Liver (tissue), 9 donors: ENCODE data around the gene CPZ. TPM values are rescaled to one million over a fixed set of nuclear protein-coding genes. Genes with fewer than 3 reads are reported as not detected.

Experiments
- DNase-seq: peaks from one replicate; pipeline ENCODE4 v3.0.0-alpha.2; 2017; ENCODE audit warnings: low spot score
- H3K27ac ChIP-seq, 2 donors: one replicate each; pipeline ENCODE4 v1.7.0; 2013; ENCODE audit warnings: inconsistent platforms in 2 of 2, low read length in 2 of 2, control low read depth in 1 of 2, low read depth in 1 of 2, mild to moderate bottlenecking in 1 of 2
- H3K27me3 ChIP-seq, 4 donors: one replicate each; pipeline versions ENCODE4 v1.6.1 to v1.7.0; 2013; ENCODE audit warnings: low read length in 3 of 4, inconsistent platforms in 1 of 4, mild to moderate bottlenecking in 1 of 4, moderate library complexity in 1 of 4; ENCODE audit not compliant: control insufficient read depth in 4 of 4, insufficient read depth in 4 of 4
- H3K36me3 ChIP-seq, 4 donors: one replicate each; pipeline versions ENCODE4 v1.6.1 to v1.7.0; 2013; ENCODE audit warnings: low read length in 3 of 4, mild to moderate bottlenecking in 3 of 4, low read depth in 1 of 4, moderate library complexity in 1 of 4; ENCODE audit not compliant: control insufficient read depth in 4 of 4, insufficient read depth in 3 of 4
- H3K4me1 ChIP-seq, 4 donors: one replicate each; pipeline versions ENCODE4 v1.6.1 to v1.7.0; 2013; ENCODE audit warnings: low read length in 3 of 4, mild to moderate bottlenecking in 3 of 4, moderate library complexity in 1 of 4; ENCODE audit not compliant: control insufficient read depth in 4 of 4, insufficient read depth in 4 of 4
- H3K4me3 ChIP-seq, 3 donors: one replicate each; pipeline versions ENCODE4 v1.6.1 to v1.7.0; 2013; ENCODE audit warnings: low read length in 3 of 3, control low read depth in 1 of 3, low read depth in 1 of 3, mild to moderate bottlenecking in 1 of 3
- H3K9ac ChIP-seq, 2 donors: one replicate each; pipeline ENCODE4 v1.7.0; 2013; ENCODE audit warnings: low read length in 2 of 2, mild to moderate bottlenecking in 2 of 2, moderate library complexity in 2 of 2, control low read depth in 1 of 2, low read depth in 1 of 2
- H3K9me3 ChIP-seq, 4 donors: one replicate each; pipeline versions ENCODE4 v1.6.1 to v1.7.0; 2013; ENCODE audit warnings: low read length in 3 of 4; ENCODE audit not compliant: control insufficient read depth in 4 of 4
- EGR1 ChIP-seq, 2 donors: IDR thresholded peaks; 2 replicates each; pipeline ENCODE4 v1.6.1; 2016 to 2018; ENCODE audit warnings: antibody characterized with exemption in 2 of 2, low read depth in 2 of 2
- FOXA2 ChIP-seq: IDR thresholded peaks from 2 replicates; pipeline ENCODE4 v1.6.1; 2016; ENCODE audit warnings: antibody characterized with exemption
- GABPA ChIP-seq, 2 donors: IDR thresholded peaks in 1 of 2; conservative IDR thresholded peaks in 1 of 2; 2 replicates each; pipeline ENCODE4 v1.6.1; 2016; ENCODE audit warnings: antibody characterized with exemption in 2 of 2, mild to moderate bottlenecking in 1 of 2, moderate library complexity in 1 of 2
- HNF4G ChIP-seq: IDR thresholded peaks from 2 replicates; pipeline ENCODE4 v1.6.1; 2016; ENCODE audit warnings: antibody characterized with exemption
- NR2F2 ChIP-seq: IDR thresholded peaks from 2 replicates; pipeline ENCODE4 v1.6.1; 2016; ENCODE audit warnings: antibody characterized with exemption
- RAD21 ChIP-seq, 2 donors: IDR thresholded peaks; 2 replicates each; pipeline ENCODE4 v1.6.1; 2016; ENCODE audit warnings: antibody characterized with exemption in 2 of 2, mild to moderate bottlenecking in 2 of 2
- RXRA ChIP-seq, 2 donors: IDR thresholded peaks; 2 replicates each; pipeline ENCODE4 v1.6.1; 2017 to 2018; ENCODE audit warnings: antibody characterized with exemption in 2 of 2, mild to moderate bottlenecking in 1 of 2
- TAF1 ChIP-seq: conservative IDR thresholded peaks from 2 replicates; pipeline ENCODE4 v1.6.1; 2016; ENCODE audit warnings: antibody characterized with exemption, mild to moderate bottlenecking
- YY1 ChIP-seq: IDR thresholded peaks from 2 replicates; pipeline ENCODE4 v1.6.1; 2016; ENCODE audit warnings: antibody characterized with exemption, mild to moderate bottlenecking
- WGBS: extraction: QIAGEN DNeasy Blood & Tissue Kit; methylation state at CpG from one replicate; pipeline ENCODE4 v1.1.7; 2013; 5-methylcytosine and 5-hydroxymethylcytosine counted together
- polyA plus RNA-seq, 2 donors: library from polyadenylated mRNA; stranded (reverse) in 1 of 2; unstranded in 1 of 2; fragments of 200-250 nt in 1 of 2; fragments of >200 nt in 1 of 2; fragmentation: Nextera tagmentation in 1 of 2; extraction: Ambion mirVana in 1 of 2; gene quantifications; one replicate each; pipeline versions ENCODE4 v1.2.1 to v1.2.3, GENCODE V29; 2013 to 2015
- total RNA-seq, 2 donors: library from RNA; depleted of rRNA; stranded (reverse); fragments of >200 nt; gene quantifications; one replicate each; pipeline ENCODE4 v1.2.3, GENCODE V29; 2014
- TF ChIP-seq, protein P1 (sequence below): fragments of 150-350 bp; IDR thresholded peaks from 2 replicates; pipeline ENCODE4 v1.5.1; 2017; ENCODE audit warnings: improper control_type of control experiment, low read depth, low read length; ENCODE audit not compliant: missing input control
- TF ChIP-seq, protein P2 (sequence below): IDR thresholded peaks from 2 replicates; pipeline ENCODE4 v1.6.1; 2016; ENCODE audit warnings: antibody characterized with exemption, mild to moderate bottlenecking
- TF ChIP-seq, protein P3 (sequence below): IDR thresholded peaks from 2 replicates; pipeline ENCODE4 v1.6.1; 2016; ENCODE audit warnings: antibody characterized with exemption
- TF ChIP-seq, protein P4 (sequence below): IDR thresholded peaks from 2 replicates; pipeline ENCODE4 v1.6.1; 2016; ENCODE audit warnings: antibody characterized with exemption
- donor health status: healthy.
- donor health status: healthy.
- donor health status: healthy.
- donor health status: healthy.
- donor health status: healthy.

The CPZ gene
- total and polyA plus RNA-seq, 4 donors, result 0.51 to 1.8 (median 1.4) TPM

DNA sequence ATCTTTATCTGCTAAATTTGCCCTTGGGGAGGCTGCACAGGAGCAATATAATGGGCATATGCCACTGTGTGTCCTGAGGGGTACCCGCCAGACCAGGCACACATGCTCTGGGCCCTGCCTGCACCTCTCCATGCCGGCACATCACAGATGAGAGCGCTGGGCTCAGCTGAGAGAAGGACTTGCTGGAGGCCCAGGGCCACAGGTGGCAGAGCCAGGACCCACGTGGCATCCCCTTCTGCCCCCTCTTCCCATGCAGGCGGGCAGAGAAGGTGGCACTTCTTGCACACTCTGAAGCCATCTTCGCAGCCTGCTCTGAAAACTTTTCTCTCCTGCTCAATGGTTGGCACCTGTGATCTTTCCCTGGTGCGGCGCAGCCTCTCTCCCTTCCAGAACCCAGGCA is 20.1 kb downstream of the CPZ start:
- Histone ChIP-seq H3K4me1 (no peaks in the 10 kb centered on the region), H3K4me3 (no peak overlapping the region), H3K9ac (no peak overlapping the region), H3K27me3 (no peaks in the 10 kb centered on the region), H3K9me3 (no peaks in the 10 kb centered on the region), H3K27ac (no peak overlapping the region), H3K36me3 (no peaks in the 10 kb centered on the region)
- TF ChIP-seq YY1, result no peak
- TF ChIP-seq RXRA (IDR thresholded peaks at IDR 0.05), result no peak
- TF ChIP-seq, protein P1, sequence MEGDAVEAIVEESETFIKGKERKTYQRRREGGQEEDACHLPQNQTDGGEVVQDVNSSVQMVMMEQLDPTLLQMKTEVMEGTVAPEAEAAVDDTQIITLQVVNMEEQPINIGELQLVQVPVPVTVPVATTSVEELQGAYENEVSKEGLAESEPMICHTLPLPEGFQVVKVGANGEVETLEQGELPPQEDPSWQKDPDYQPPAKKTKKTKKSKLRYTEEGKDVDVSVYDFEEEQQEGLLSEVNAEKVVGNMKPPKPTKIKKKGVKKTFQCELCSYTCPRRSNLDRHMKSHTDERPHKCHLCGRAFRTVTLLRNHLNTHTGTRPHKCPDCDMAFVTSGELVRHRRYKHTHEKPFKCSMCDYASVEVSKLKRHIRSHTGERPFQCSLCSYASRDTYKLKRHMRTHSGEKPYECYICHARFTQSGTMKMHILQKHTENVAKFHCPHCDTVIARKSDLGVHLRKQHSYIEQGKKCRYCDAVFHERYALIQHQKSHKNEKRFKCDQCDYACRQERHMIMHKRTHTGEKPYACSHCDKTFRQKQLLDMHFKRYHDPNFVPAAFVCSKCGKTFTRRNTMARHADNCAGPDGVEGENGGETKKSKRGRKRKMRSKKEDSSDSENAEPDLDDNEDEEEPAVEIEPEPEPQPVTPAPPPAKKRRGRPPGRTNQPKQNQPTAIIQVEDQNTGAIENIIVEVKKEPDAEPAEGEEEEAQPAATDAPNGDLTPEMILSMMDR, result no peak
- WGBS, result 89% methylated on average over 8 of the region's 8 CpGs
- DNase-seq, result no peak

DNA sequence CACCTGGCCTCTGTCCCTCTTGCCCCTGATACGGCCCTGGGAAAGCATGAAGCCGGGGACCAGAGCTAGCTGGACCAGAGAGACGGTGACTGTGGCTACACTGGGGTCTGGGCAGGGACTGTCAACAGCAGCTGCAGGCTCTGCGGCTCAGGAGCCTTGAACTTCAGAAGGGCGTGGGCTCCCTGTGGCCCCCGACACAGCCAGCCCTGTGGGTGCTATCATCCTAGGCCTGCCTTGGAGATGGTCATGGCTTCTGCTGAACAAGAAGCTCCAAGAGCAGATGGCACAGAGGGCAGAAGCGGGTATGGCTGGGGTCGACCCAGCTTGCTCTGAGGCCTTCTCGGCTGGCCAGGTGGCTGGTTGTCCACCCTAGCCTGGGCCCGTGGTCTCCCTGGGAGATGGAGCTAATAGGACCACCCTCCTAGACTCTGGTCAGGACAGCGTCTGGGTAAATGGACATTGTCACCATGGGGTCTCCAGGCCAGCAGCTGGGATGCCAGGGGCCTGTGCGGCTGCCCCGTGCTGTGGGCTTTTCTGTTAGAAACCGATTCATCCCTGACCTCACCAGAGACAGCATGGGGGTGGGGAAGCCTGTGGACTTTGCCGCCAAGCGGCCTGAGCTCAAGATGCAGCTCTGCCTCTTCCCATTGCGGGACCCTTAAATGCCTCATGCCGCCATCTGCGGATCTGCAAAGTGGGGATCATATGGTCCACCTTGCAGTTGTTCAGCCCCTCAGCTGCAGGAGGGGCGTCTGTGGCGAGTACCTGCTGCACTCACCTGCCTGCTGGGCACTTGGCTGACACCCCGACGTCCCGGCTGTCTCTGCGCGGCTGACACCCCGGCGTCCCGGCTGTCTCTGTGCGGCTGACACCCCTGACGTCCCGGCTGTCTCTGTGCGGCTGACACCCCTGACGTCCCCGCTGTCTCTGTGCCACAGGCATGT is 21.1 kb downstream of the CPZ start:
- H3K4me1 ChIP-seq, result no peaks in the 10 kb centered on the region
- H3K27me3 ChIP-seq, result no peaks in the 10 kb centered on the region
- H3K27ac ChIP-seq, result no peak overlapping the region
- H3K4me3 ChIP-seq, result no peak overlapping the region
- 90% methylated on average over 35 of the region's 35 CpGs for WGBS
- H3K9ac ChIP-seq, result no peak overlapping the region
- H3K36me3 ChIP-seq, result no peaks in the 10 kb centered on the region
- no peaks in the 10 kb centered on the region for H3K9me3 ChIP-seq
- TF ChIP-seq RAD21 (IDR thresholded peaks at IDR 0.05) (no peak), NR2F2 (no peak), EGR1 (IDR thresholded peaks at IDR 0.05; ENCODE audit: low read depth in 2 of 2) (no peak), GABPA (IDR thresholded peaks at IDR 0.05 in 1 of 2, conservative IDR thresholded peaks at IDR 0.05 in 1 of 2) (no peak), HNF4G (no peak), YY1 (no peak), TAF1 (no peak), RXRA (IDR thresholded peaks at IDR 0.05) (no peak), FOXA2 (no peak)
- TF ChIP-seq, protein P2, sequence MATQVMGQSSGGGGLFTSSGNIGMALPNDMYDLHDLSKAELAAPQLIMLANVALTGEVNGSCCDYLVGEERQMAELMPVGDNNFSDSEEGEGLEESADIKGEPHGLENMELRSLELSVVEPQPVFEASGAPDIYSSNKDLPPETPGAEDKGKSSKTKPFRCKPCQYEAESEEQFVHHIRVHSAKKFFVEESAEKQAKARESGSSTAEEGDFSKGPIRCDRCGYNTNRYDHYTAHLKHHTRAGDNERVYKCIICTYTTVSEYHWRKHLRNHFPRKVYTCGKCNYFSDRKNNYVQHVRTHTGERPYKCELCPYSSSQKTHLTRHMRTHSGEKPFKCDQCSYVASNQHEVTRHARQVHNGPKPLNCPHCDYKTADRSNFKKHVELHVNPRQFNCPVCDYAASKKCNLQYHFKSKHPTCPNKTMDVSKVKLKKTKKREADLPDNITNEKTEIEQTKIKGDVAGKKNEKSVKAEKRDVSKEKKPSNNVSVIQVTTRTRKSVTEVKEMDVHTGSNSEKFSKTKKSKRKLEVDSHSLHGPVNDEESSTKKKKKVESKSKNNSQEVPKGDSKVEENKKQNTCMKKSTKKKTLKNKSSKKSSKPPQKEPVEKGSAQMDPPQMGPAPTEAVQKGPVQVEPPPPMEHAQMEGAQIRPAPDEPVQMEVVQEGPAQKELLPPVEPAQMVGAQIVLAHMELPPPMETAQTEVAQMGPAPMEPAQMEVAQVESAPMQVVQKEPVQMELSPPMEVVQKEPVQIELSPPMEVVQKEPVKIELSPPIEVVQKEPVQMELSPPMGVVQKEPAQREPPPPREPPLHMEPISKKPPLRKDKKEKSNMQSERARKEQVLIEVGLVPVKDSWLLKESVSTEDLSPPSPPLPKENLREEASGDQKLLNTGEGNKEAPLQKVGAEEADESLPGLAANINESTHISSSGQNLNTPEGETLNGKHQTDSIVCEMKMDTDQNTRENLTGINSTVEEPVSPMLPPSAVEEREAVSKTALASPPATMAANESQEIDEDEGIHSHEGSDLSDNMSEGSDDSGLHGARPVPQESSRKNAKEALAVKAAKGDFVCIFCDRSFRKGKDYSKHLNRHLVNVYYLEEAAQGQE, result no peak
- TF ChIP-seq, protein P3, sequence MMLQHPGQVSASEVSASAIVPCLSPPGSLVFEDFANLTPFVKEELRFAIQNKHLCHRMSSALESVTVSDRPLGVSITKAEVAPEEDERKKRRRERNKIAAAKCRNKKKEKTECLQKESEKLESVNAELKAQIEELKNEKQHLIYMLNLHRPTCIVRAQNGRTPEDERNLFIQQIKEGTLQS, result no peak
- TF ChIP-seq, protein P4, sequence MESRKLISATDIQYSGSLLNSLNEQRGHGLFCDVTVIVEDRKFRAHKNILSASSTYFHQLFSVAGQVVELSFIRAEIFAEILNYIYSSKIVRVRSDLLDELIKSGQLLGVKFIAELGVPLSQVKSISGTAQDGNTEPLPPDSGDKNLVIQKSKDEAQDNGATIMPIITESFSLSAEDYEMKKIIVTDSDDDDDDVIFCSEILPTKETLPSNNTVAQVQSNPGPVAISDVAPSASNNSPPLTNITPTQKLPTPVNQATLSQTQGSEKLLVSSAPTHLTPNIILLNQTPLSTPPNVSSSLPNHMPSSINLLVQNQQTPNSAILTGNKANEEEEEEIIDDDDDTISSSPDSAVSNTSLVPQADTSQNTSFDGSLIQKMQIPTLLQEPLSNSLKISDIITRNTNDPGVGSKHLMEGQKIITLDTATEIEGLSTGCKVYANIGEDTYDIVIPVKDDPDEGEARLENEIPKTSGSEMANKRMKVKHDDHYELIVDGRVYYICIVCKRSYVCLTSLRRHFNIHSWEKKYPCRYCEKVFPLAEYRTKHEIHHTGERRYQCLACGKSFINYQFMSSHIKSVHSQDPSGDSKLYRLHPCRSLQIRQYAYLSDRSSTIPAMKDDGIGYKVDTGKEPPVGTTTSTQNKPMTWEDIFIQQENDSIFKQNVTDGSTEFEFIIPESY, result no peak
- no peak for DNase-seq
